ENCODE data around the gene S100A3. TPM values are rescaled to one million over a fixed set of nuclear protein-coding genes. Genes with fewer than 3 reads are reported as not detected.

The S100A3 gene
- total RNA-seq, 1 experiment from 2014 or later = 12.0 TPM

DNA sequence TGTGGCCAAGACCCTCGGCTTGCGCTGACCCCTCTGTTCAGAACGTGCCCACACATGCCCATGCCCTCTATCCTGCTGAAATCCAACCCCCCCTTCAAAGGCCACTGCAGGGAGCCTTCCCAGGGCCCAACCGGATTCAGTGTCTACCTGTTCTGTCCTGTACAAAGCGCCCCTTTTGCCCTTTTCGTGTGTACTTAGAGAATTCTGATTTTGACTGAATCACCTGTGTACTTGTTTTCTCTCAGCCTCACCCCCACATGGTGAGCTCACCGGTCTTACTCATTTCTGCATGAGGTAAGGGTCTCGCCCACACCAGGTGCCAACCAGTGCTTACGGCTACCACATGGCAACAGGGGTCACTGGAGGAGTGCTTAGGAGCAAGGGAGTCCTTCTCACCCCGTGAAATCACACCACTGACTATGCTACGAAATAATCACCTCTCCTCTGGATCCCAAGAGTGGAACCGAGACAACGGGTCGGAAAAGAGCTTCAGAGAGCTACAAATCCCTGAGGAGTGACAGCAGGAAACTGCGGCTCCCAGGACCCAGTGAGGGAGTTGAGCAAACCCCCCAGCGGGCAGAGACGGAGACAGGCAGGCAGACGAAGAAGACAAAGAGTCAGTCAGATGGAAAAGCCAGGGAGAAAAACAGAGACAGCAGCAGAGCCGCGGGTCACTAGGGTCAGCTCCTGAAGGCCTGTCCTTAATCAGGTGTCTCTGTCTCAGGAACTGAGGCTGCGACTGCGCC lies 18.7 kb upstream of the S100A3 start:
- no peak for TF ChIP-seq SIN3A (IDR thresholded peaks at IDR 0.05; ENCODE audit: borderline replicate concordance, insufficient read depth, low read depth, low read length)
- no peak for TF ChIP-seq TCF7L2 (IDR thresholded peaks at IDR 0.05; ENCODE audit: low read depth, low read length)
- TF ChIP-seq, protein P1, sequence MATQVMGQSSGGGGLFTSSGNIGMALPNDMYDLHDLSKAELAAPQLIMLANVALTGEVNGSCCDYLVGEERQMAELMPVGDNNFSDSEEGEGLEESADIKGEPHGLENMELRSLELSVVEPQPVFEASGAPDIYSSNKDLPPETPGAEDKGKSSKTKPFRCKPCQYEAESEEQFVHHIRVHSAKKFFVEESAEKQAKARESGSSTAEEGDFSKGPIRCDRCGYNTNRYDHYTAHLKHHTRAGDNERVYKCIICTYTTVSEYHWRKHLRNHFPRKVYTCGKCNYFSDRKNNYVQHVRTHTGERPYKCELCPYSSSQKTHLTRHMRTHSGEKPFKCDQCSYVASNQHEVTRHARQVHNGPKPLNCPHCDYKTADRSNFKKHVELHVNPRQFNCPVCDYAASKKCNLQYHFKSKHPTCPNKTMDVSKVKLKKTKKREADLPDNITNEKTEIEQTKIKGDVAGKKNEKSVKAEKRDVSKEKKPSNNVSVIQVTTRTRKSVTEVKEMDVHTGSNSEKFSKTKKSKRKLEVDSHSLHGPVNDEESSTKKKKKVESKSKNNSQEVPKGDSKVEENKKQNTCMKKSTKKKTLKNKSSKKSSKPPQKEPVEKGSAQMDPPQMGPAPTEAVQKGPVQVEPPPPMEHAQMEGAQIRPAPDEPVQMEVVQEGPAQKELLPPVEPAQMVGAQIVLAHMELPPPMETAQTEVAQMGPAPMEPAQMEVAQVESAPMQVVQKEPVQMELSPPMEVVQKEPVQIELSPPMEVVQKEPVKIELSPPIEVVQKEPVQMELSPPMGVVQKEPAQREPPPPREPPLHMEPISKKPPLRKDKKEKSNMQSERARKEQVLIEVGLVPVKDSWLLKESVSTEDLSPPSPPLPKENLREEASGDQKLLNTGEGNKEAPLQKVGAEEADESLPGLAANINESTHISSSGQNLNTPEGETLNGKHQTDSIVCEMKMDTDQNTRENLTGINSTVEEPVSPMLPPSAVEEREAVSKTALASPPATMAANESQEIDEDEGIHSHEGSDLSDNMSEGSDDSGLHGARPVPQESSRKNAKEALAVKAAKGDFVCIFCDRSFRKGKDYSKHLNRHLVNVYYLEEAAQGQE (IDR thresholded peaks at IDR 0.05; ENCODE audit: insufficient read depth in 1 of 2, low read depth in 2 of 2, low read length in 1 of 2) = no peak
- TF ChIP-seq POLR2AphosphoS5 (IDR thresholded peaks at IDR 0.05; ENCODE audit: low read depth, low read length) = no peak
- TF ChIP-seq, protein P2, sequence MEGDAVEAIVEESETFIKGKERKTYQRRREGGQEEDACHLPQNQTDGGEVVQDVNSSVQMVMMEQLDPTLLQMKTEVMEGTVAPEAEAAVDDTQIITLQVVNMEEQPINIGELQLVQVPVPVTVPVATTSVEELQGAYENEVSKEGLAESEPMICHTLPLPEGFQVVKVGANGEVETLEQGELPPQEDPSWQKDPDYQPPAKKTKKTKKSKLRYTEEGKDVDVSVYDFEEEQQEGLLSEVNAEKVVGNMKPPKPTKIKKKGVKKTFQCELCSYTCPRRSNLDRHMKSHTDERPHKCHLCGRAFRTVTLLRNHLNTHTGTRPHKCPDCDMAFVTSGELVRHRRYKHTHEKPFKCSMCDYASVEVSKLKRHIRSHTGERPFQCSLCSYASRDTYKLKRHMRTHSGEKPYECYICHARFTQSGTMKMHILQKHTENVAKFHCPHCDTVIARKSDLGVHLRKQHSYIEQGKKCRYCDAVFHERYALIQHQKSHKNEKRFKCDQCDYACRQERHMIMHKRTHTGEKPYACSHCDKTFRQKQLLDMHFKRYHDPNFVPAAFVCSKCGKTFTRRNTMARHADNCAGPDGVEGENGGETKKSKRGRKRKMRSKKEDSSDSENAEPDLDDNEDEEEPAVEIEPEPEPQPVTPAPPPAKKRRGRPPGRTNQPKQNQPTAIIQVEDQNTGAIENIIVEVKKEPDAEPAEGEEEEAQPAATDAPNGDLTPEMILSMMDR (IDR thresholded peaks at IDR 0.05) = no peak
- H3K9me3 ChIP-seq (ENCODE audit: control insufficient read depth, insufficient read depth, low read depth, low read length) = no peaks in the 10 kb centered on the region
- DNase-seq (ENCODE audit: low read depth, low spot score) = peak; percentile 69
- ChIA-PET POLR2A (interaction anchor here (0.5 to 1.2 kb wide), 5 partner anchors 27 to 181 kb away, joined by 3 to 9 read pairs (median 3); partner anchors contain the start of genes S100A5 and S100A6), CTCF (interaction anchor here (0.5 to 1.7 kb wide), 6 partner anchors 22 to 215 kb away, joined by 3 to 16 read pairs (median 8); partner anchors contain the start of gene S100A6)
- H3K27ac ChIP-seq (ENCODE audit: low read length) = peak overlapping the region; percentile 100
- no peaks in the 10 kb centered on the region for H3K36me3 ChIP-seq (ENCODE audit: control insufficient read depth, insufficient read depth, low read length)
- no peaks in the 10 kb centered on the region for H3K27me3 ChIP-seq (ENCODE audit: control insufficient read depth, insufficient read depth, low read length)
- ATAC-seq = peak; percentile 3
- H3K4me1 ChIP-seq (ENCODE audit: control insufficient read depth, insufficient read depth, low read length) = peaks cover 56% of the 10 kb centered on the region
- peak overlapping the region; percentile 4 to 43 for H3K4me3 ChIP-seq (ENCODE audit: low read depth in 2 of 2, low read length in 2 of 2)
- in situ Hi-C loops (cut with HindIII; ENCODE audit: low pct_unique_long_range_greater_than_20kb, low sequenced_read_pairs) = no loop called here
- intact Hi-C loops (cut with micrococcal nuclease; ENCODE audit: unreplicated experiment) = loop anchor here (1.0 kb wide), 2 partner anchors 34 to 56 kb away; no protein-coding TSS in a partner anchor
- TSS peak; percentile 71 for BruUV-seq (replicated peaks)

DNA sequence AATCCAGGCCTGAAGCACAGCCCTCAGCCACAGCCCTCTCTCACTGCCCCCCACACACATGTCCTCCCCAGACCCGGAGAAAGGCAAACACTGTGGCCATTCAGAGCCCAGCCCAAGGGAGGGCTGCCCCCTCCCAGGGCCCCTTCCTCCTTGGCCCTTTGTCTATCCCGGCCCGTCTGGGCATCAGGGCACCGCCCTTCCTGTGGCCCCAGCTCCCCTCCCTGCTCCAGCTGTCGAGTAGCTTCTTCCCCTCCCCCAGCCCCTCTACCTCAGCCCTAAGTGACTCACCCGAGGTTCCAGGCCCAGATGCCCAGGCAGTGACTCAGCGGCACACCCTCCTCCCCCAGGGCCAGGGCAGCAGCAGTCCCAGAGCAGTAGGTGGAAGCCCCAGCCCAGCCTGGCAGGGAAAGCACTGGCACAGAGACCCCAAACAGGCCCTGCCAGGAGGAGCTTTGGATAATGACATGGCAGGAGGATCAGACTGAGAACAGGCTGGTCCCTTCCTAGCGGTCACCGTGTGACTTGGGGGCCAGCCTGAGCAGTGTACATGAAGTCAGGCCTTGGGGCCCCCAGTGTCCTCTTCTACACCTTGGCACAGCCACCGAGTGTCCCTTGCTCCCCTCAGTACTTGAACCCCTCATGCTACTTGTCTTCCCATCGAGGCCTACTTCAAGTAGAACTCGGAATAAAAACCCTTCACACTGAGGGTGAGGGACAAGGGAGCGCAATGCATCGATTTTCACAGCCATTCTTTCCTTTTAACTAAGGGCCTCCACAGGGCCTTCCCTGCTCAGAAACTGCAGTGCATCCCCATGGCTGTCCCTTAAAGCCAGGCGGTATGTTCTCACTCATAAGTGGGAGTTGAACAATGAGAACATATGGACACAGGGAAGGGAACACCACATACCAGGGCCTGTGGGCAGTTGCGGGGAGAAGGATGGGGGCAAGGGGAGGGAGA lies 17.6 kb upstream of the S100A3 start:
- BruUV-seq (replicated peaks) = TSS peak; percentile 99
- POLR2A ChIA-PET = interaction anchor here (0.6 to 2.0 kb wide), 4 partner anchors 22 to 71 kb away, joined by 3 to 9 read pairs (median 3); partner anchors contain the start of gene CHTOP
- TF ChIP-seq, protein P1 (IDR thresholded peaks at IDR 0.05; ENCODE audit: insufficient read depth in 1 of 2, low read depth in 2 of 2, low read length in 1 of 2) = no peak
- TF ChIP-seq, protein P2 (IDR thresholded peaks at IDR 0.05) = no peak
- peak; percentile 74; the same call in 1 of the 2 replicates for TF ChIP-seq SIN3A (IDR thresholded peaks at IDR 0.05; ENCODE audit: borderline replicate concordance, insufficient read depth, low read depth, low read length)
- TF ChIP-seq POLR2AphosphoS5 (IDR thresholded peaks at IDR 0.05; ENCODE audit: low read depth, low read length) = peak; percentile 91
- TF ChIP-seq TCF7L2 (IDR thresholded peaks at IDR 0.05; ENCODE audit: low read depth, low read length) = no peak

More for the DNA sequence above, 17.6 kb upstream of the S100A3 start:
- peaks cover 56% of the 10 kb centered on the region for H3K4me1 ChIP-seq (ENCODE audit: control insufficient read depth, insufficient read depth, low read length)
- H3K9me3 ChIP-seq (ENCODE audit: control insufficient read depth, insufficient read depth, low read depth, low read length) = no peaks in the 10 kb centered on the region
- H3K27me3 ChIP-seq (ENCODE audit: control insufficient read depth, insufficient read depth, low read length) = no peaks in the 10 kb centered on the region
- ATAC-seq = peak; percentile 90
- in situ Hi-C loops (cut with HindIII; ENCODE audit: low pct_unique_long_range_greater_than_20kb, low sequenced_read_pairs) = no loop called here
- DNase-seq (ENCODE audit: low read depth, low spot score) = peak; percentile 94
- peak overlapping the region in 1 of 2 experiments; percentile 18; a peak in 1 of 4 replicates for H3K4me3 ChIP-seq (ENCODE audit: low read depth in 2 of 2, low read length in 2 of 2)
- intact Hi-C loops (cut with micrococcal nuclease; ENCODE audit: unreplicated experiment) = no loop called here
- CTCF ChIA-PET = interaction anchor here (0.6 to 1.6 kb wide), 6 partner anchors 22 to 56 kb away, joined by 4 to 7 read pairs (median 6); partner anchors contain the start of gene S100A6
- peak overlapping the region; percentile 100 for H3K27ac ChIP-seq (ENCODE audit: low read length)
- H3K36me3 ChIP-seq (ENCODE audit: control insufficient read depth, insufficient read depth, low read length) = no peaks in the 10 kb centered on the region
